ENCODE data around the gene GALNT9. TPM values are rescaled to one million over a fixed set of nuclear protein-coding genes. Genes with fewer than 3 reads are reported as not detected.
"Not testable (repeated sequence)": the region's sequence is repeated elsewhere in the genome, so short reads cannot be mapped to it uniquely, and the experiment has no call there.

The GALNT9 gene
- total RNA-seq (not detected), total RNA-seq (0 to 1.3 (median 0.07) reads per million in 172 experiments)
- 0.42 TPM for polyA plus RNA-seq (2013, experiment 1 of 2)
- 0.53 TPM for polyA plus RNA-seq (2013, experiment 2 of 2)

DNA sequence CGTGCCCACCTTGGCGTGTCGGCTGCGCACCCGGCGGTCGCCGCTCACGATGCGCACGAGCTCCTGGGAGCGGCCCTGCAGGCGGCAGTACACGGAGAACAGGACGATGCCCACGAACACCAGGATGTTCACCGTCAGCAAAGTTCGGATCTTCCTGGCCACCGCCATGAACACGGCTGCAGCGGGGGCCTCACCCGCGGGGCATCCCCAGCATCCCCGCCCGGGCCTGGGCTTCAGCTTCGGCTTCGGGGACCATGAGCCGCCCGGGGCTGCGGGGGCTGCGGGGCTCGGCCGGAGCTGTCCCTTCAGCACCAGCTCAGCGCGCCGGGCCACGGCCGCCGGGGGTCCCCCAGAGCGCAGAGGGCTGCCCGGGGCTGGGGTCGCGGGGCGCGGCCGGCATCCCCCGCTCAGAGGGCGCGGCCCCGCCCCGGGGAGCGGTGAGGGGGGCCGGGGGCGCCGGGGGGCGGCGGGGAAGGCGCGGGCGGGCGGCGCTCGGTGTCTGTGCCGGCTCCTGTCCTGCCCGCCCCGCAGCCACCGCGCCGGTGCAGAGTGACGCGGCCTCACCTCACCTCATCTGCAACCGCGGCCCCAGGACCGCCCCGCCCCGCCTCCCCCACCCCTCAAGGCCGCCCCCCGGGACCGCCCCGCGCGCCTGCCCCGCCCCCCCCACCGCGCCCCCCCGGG is at the start of gene GALNT9:
Gene GALNT9 (minus strand): TSS at position 554 of the 684 bp plus-strand sequence. CDS start 386 bp downstream, at position 168.
- Histone ChIP-seq H3K4me3 (ENCODE audit: low read length) (no peak within 1 kb of the TSS), H3K27me3 (ENCODE audit: control insufficient read depth in 1 of 2, insufficient read depth in 2 of 2, low read length in 2 of 2) (peaks cover 28 to 47% of the 10 kb centered on the region in 2 experiments), H3K4me1 (ENCODE audit: insufficient read depth, low read length) (peaks cover 14% of the 10 kb centered on the region), H3K9me3 (ENCODE audit: control insufficient read depth in 1 of 2, insufficient read depth in 1 of 2, low read length in 2 of 2) (peaks cover 0 to 39% of the 10 kb centered on the region in 2 experiments), H3K27ac (ENCODE audit: low read depth in 1 of 2, low read length in 2 of 2) (no peak within 1 kb of the TSS), H3K36me3 (ENCODE audit: insufficient read depth, low read length) (no peaks in the 10 kb centered on the region)
- ChIA-PET POLR2A (no interaction called here), CTCF (no interaction called here)
- Mint-ChIP-seq H3K27me3 (peaks cover 61% of the 10 kb centered on the region), H3K9me3 (no peaks in the 10 kb centered on the region), H3K27ac (no peak within 1 kb of the TSS), H3K4me1 (ENCODE audit: low read depth) (peaks cover 17% of the 10 kb centered on the region), H3K36me3 (ENCODE audit: low read depth) (no peaks in the 10 kb centered on the region), H3K4me3 (no peak within 1 kb of the TSS)
- TF ChIP-seq, protein P1, sequence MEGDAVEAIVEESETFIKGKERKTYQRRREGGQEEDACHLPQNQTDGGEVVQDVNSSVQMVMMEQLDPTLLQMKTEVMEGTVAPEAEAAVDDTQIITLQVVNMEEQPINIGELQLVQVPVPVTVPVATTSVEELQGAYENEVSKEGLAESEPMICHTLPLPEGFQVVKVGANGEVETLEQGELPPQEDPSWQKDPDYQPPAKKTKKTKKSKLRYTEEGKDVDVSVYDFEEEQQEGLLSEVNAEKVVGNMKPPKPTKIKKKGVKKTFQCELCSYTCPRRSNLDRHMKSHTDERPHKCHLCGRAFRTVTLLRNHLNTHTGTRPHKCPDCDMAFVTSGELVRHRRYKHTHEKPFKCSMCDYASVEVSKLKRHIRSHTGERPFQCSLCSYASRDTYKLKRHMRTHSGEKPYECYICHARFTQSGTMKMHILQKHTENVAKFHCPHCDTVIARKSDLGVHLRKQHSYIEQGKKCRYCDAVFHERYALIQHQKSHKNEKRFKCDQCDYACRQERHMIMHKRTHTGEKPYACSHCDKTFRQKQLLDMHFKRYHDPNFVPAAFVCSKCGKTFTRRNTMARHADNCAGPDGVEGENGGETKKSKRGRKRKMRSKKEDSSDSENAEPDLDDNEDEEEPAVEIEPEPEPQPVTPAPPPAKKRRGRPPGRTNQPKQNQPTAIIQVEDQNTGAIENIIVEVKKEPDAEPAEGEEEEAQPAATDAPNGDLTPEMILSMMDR (IDR thresholded peaks at IDR 0.05) = no peak
- DNase-seq (peak in 2 of 14 experiments; percentile 6 to 29), ATAC-seq (ENCODE audit: poor library complexity) (peak; percentile 51)
- intact Hi-C loops (cut with DNase I, micrococcal nuclease) = no loop called here

DNA sequence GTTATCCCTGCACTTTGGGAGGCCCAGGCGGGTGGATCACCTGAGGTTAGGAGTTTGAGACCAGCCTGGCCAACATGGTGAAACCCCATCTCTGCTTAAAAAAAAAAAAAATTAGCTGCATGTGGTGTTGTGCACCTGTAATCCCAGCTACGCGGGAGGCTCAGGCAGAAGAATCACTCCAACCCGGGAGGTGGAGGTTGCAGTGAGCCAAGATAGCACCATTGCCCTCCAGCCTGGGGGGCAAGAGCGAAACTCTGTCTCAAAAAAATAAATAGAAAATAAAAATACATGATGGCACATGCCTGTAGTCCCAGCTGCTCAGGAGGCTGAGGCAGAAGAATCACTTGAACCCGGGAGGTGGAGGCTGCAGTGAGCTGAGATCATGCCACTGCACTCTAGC is 49.7 kb upstream of the GALNT9 start:
- H3K27ac Mint-ChIP-seq; H3K4me3 Mint-ChIP-seq; H3K36me3 ChIP-seq (ENCODE audit: insufficient read depth, low read length); intact Hi-C loops (cut with DNase I, micrococcal nuclease); H3K4me3 ChIP-seq (ENCODE audit: low read length); DNase-seq; H3K36me3 Mint-ChIP-seq (ENCODE audit: low read depth); POLR2A ChIA-PET; H3K4me1 Mint-ChIP-seq (ENCODE audit: low read depth); H3K4me1 ChIP-seq (ENCODE audit: insufficient read depth, low read length); CTCF ChIA-PET; ATAC-seq (ENCODE audit: poor library complexity); H3K27ac ChIP-seq (ENCODE audit: low read depth in 1 of 2, low read length in 2 of 2); H3K9me3 Mint-ChIP-seq: not testable (repeated sequence)
- Histone ChIP-seq H3K27me3 (ENCODE audit: control insufficient read depth in 1 of 2, insufficient read depth in 2 of 2, low read length in 2 of 2) (peaks cover 44 to 56% of the 10 kb centered on the region in 2 experiments), H3K9me3 (ENCODE audit: control insufficient read depth in 1 of 2, insufficient read depth in 1 of 2, low read length in 2 of 2) (peaks cover 0 to 17% of the 10 kb centered on the region in 2 experiments)
- H3K27me3 Mint-ChIP-seq = peaks cover 22% of the 10 kb centered on the region

DNA sequence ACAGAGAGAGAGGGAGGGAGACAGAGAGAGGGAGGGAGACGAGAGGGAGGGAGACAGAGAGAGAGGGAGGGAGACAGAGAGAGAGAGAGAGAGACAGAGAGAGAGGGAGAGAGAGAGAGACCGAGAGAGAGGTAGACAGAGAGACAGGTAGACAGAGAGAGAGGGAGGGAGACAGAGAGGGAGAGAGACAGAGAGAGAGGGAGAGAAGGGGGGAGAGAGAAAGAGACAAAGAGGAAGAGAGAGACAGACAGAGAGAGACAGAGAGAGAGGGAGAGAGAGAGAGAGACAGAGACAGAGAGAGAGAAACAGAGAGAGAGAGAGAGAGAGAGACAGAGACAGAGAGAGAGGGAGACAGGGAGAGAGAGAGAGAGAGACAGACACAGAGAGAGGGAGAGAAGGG is 47.8 kb upstream of the GALNT9 start:
- ChIA-PET POLR2A (no interaction called here), CTCF (no interaction called here)
- ATAC-seq (ENCODE audit: poor library complexity) (no peak), DNase-seq (no peak)
- TF ChIP-seq, protein P1 (IDR thresholded peaks at IDR 0.05) = no peak
- H3K27ac ChIP-seq (ENCODE audit: low read depth in 1 of 2, low read length in 2 of 2) = no peak overlapping the region
- peaks cover 55 to 67% of the 10 kb centered on the region in 2 experiments for H3K27me3 ChIP-seq (ENCODE audit: control insufficient read depth in 1 of 2, insufficient read depth in 2 of 2, low read length in 2 of 2)
- no peaks in the 10 kb centered on the region for H3K4me1 Mint-ChIP-seq (ENCODE audit: low read depth)
- H3K4me1 ChIP-seq (ENCODE audit: insufficient read depth, low read length) = no peaks in the 10 kb centered on the region
- H3K36me3 ChIP-seq (ENCODE audit: insufficient read depth, low read length) = no peaks in the 10 kb centered on the region
- H3K4me3 ChIP-seq (ENCODE audit: low read length) = no peak overlapping the region
- H3K9me3 ChIP-seq (ENCODE audit: control insufficient read depth in 1 of 2, insufficient read depth in 1 of 2, low read length in 2 of 2) = peaks cover 0 to 22% of the 10 kb centered on the region in 2 experiments
- no peak overlapping the region for H3K4me3 Mint-ChIP-seq
- H3K27ac Mint-ChIP-seq = no peak overlapping the region
- H3K9me3 Mint-ChIP-seq = no peaks in the 10 kb centered on the region
- peaks cover 32% of the 10 kb centered on the region for H3K27me3 Mint-ChIP-seq
- intact Hi-C loops (cut with DNase I, micrococcal nuclease) = no loop called here
- H3K36me3 Mint-ChIP-seq (ENCODE audit: low read depth) = no peaks in the 10 kb centered on the region

DNA sequence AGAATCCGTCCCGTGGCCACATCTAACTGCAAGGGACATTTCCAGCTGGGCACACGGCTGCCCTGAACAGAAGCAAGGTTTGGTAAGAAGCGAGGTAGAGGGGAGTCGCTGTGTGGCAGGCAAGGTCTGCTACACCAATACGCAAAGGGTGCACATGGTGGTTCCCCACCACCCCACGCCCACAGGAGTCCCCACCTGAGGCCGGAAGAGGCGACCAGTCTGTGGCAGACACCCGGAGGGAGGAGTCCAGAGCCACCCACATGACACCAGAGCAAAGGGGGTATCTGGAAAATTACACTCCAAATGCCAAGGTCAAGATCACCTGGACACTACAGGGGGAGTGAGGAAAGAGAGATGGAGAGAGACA is 47.1 kb upstream of the GALNT9 start:
- TF ChIP-seq, protein P1 (IDR thresholded peaks at IDR 0.05) = no peak
- H3K27me3 Mint-ChIP-seq = peaks cover 38% of the 10 kb centered on the region
- H3K27me3 ChIP-seq (ENCODE audit: control insufficient read depth in 1 of 2, insufficient read depth in 2 of 2, low read length in 2 of 2) = peaks cover 58 to 68% of the 10 kb centered on the region in 2 experiments

More for the DNA sequence above, 47.1 kb upstream of the GALNT9 start:
- H3K9me3 ChIP-seq (ENCODE audit: control insufficient read depth in 1 of 2, insufficient read depth in 1 of 2, low read length in 2 of 2) = peaks cover 0 to 23% of the 10 kb centered on the region in 2 experiments
- POLR2A ChIA-PET = no interaction called here
- H3K27ac ChIP-seq (ENCODE audit: low read depth in 1 of 2, low read length in 2 of 2) = no peak overlapping the region
- H3K36me3 ChIP-seq (ENCODE audit: insufficient read depth, low read length) = no peaks in the 10 kb centered on the region
- no peak overlapping the region for H3K4me3 Mint-ChIP-seq
- CTCF ChIA-PET = no interaction called here
- no peaks in the 10 kb centered on the region for H3K9me3 Mint-ChIP-seq
- H3K27ac Mint-ChIP-seq = no peak overlapping the region
- ATAC-seq (ENCODE audit: poor library complexity) = no peak
- intact Hi-C loops (cut with DNase I, micrococcal nuclease) = no loop called here
- DNase-seq = no peak
- no peaks in the 10 kb centered on the region for H3K4me1 ChIP-seq (ENCODE audit: insufficient read depth, low read length)
- H3K4me3 ChIP-seq (ENCODE audit: low read length) = no peak overlapping the region
- no peaks in the 10 kb centered on the region for H3K36me3 Mint-ChIP-seq (ENCODE audit: low read depth)
- H3K4me1 Mint-ChIP-seq (ENCODE audit: low read depth) = no peaks in the 10 kb centered on the region

Measured in CD4-positive, alpha-beta T cell (primary cell).